ENCODE data around the gene ACACB.

Gene ACACB

GRCh38 chr12:109258201-109258600, 141.8 kb downstream of the ACACB start:
- Histone ChIP-seq H3K27ac (no peak overlapping the region), H3K36me3 (ENCODE audit: insufficient read depth) (no peaks in the 10 kb centered on the region), H3K9ac (no peak overlapping the region), H4K20me1 (ENCODE audit: insufficient read depth) (no peaks in the 10 kb centered on the region), H3K27me3 (ENCODE audit: insufficient read depth, low read depth) (no peaks in the 10 kb centered on the region), H3K4me3 (IDR thresholded peaks at IDR 0.05; ENCODE audit: insufficient read depth, low read depth, low read length) (no peak overlapping the region), H2AFZ (ENCODE audit: low read depth) (no peak overlapping the region), H3K4me2 (no peak overlapping the region), H3K4me1 (ENCODE audit: low read depth, poor library complexity, severe bottlenecking) (no peaks in the 10 kb centered on the region), H3K79me2 (ENCODE audit: insufficient read depth, low read depth) (no peaks in the 10 kb centered on the region)
- TF ChIP-seq CTCF (conservative IDR thresholded peaks at IDR 0.05; ENCODE audit: low read depth, low read length): no peak

- Histone ChIP-seq H4K20me1 (ENCODE audit: insufficient read depth) (no peaks in the 10 kb centered on the region), H2AFZ (ENCODE audit: low read depth) (no peak overlapping the region), H3K27ac (no peak overlapping the region), H3K27me3 (ENCODE audit: insufficient read depth, low read depth) (no peaks in the 10 kb centered on the region), H3K4me2 (no peak overlapping the region), H3K4me3 (IDR thresholded peaks at IDR 0.05; ENCODE audit: insufficient read depth, low read depth, low read length) (no peak overlapping the region), H3K4me1 (ENCODE audit: low read depth, poor library complexity, severe bottlenecking) (no peaks in the 10 kb centered on the region), H3K9ac (no peak overlapping the region), H3K36me3 (ENCODE audit: insufficient read depth) (no peaks in the 10 kb centered on the region), H3K79me2 (ENCODE audit: insufficient read depth, low read depth) (no peaks in the 10 kb centered on the region)
- no peak for TF ChIP-seq CTCF (conservative IDR thresholded peaks at IDR 0.05; ENCODE audit: low read depth, low read length)
Measured at GRCh38 chr12:109258607-109259544, 142.5 kb downstream of the ACACB start.

- H3K27me3 ChIP-seq (ENCODE audit: insufficient read depth, low read depth): no peaks in the 10 kb centered on the region
- no peak for TF ChIP-seq CTCF (conservative IDR thresholded peaks at IDR 0.05; ENCODE audit: low read depth, low read length)
- H3K4me2 ChIP-seq: no peak overlapping the region
- no peak overlapping the region for H3K27ac ChIP-seq
- H2AFZ ChIP-seq (ENCODE audit: low read depth): no peak overlapping the region
- no peaks in the 10 kb centered on the region for H4K20me1 ChIP-seq (ENCODE audit: insufficient read depth)
- H3K4me1 ChIP-seq (ENCODE audit: low read depth, poor library complexity, severe bottlenecking): no peaks in the 10 kb centered on the region
- no peak overlapping the region for H3K9ac ChIP-seq
- no peak overlapping the region for H3K4me3 ChIP-seq (IDR thresholded peaks at IDR 0.05; ENCODE audit: insufficient read depth, low read depth, low read length)
- H3K79me2 ChIP-seq (ENCODE audit: insufficient read depth, low read depth): no peaks in the 10 kb centered on the region
- H3K36me3 ChIP-seq (ENCODE audit: insufficient read depth): no peaks in the 10 kb centered on the region
Measured at GRCh38 chr12:109259545-109259895, 143.1 kb downstream of the ACACB start.

- H4K20me1 ChIP-seq (ENCODE audit: insufficient read depth): no peaks in the 10 kb centered on the region
- TF ChIP-seq CTCF (conservative IDR thresholded peaks at IDR 0.05; ENCODE audit: low read depth, low read length): no peak
Measured at GRCh38 chr12:109261087-109261486, 144.7 kb downstream of the ACACB start.

More at GRCh38 chr12:109261087-109261486, 144.7 kb downstream of the ACACB start:
- no peaks in the 10 kb centered on the region for H3K4me1 ChIP-seq (ENCODE audit: low read depth, poor library complexity, severe bottlenecking)
- no peaks in the 10 kb centered on the region for H3K36me3 ChIP-seq (ENCODE audit: insufficient read depth)
- H3K27me3 ChIP-seq (ENCODE audit: insufficient read depth, low read depth): no peaks in the 10 kb centered on the region
- no peaks in the 10 kb centered on the region for H3K79me2 ChIP-seq (ENCODE audit: insufficient read depth, low read depth)
- H3K27ac ChIP-seq: no peak overlapping the region
- no peak overlapping the region for H2AFZ ChIP-seq (ENCODE audit: low read depth)
- H3K9ac ChIP-seq: no peak overlapping the region
- no peak overlapping the region for H3K4me3 ChIP-seq (IDR thresholded peaks at IDR 0.05; ENCODE audit: insufficient read depth, low read depth, low read length)
- no peak overlapping the region for H3K4me2 ChIP-seq

All from KMS-11 (cell line).